ENCODE measurements around the gene RENBP.

RENBP gene

GRCh38 chrX:153929576-153929975, 14.9 kb downstream of the RENBP start:
- Histone ChIP-seq H3K9ac (ENCODE audit: low read depth, low read length, poor library complexity, severe bottlenecking) (peak overlapping the region; percentile 78), H2AFZ (ENCODE audit: low read length) (no peak overlapping the region), H4K20me1 (ENCODE audit: insufficient read depth, low read length, poor library complexity, severe bottlenecking) (no peaks in the 10 kb centered on the region), H3K9me3 (ENCODE audit: insufficient read depth, low read depth, low read length) (no peaks in the 10 kb centered on the region), H3K4me1 (ENCODE audit: insufficient read depth, low read length, poor library complexity, severe bottlenecking) (peaks cover 13% of the 10 kb centered on the region), H3K9me2 (replicated peaks; ENCODE audit: low read depth, low read length) (no peaks in the 10 kb centered on the region), H3K79me2 (ENCODE audit: insufficient read depth, low read length) (peaks cover 59% of the 10 kb centered on the region), H3K4me3 (ENCODE audit: low read length, poor library complexity, severe bottlenecking) (peak overlapping the region; percentile 69), H3F3A (ENCODE audit: low read depth) (peaks cover 7% of the 10 kb centered on the region; the same call in 1 of the 2 replicates), H3K36me3 (ENCODE audit: insufficient read depth, low read length) (no peaks in the 10 kb centered on the region), H3K27me3 (ENCODE audit: insufficient read depth, low read length, poor library complexity, severe bottlenecking) (no peaks in the 10 kb centered on the region), H3K4me2 (ENCODE audit: low read depth, low read length, poor library complexity, severe bottlenecking) (peak overlapping the region; percentile 71)
- TF ChIP-seq EZH2phosphoT487 (IDR thresholded peaks at IDR 0.05; ENCODE audit: borderline replicate concordance) (no peak), CTCF (conservative IDR thresholded peaks at IDR 0.05; ENCODE audit: low read length) (no peak)

GRCh38 chrX:153928846-153929245, 15.6 kb downstream of the RENBP start:
- no peak for TF ChIP-seq CTCF (conservative IDR thresholded peaks at IDR 0.05; ENCODE audit: low read length)
- H3K79me2 ChIP-seq (ENCODE audit: insufficient read depth, low read length): peaks cover 59% of the 10 kb centered on the region
- H2AFZ ChIP-seq (ENCODE audit: low read length): no peak overlapping the region
- no peaks in the 10 kb centered on the region for H4K20me1 ChIP-seq (ENCODE audit: insufficient read depth, low read length, poor library complexity, severe bottlenecking)
- H3K4me3 ChIP-seq (ENCODE audit: low read length, poor library complexity, severe bottlenecking): peak overlapping the region; percentile 69
- H3K9me2 ChIP-seq (replicated peaks; ENCODE audit: low read depth, low read length): no peaks in the 10 kb centered on the region
- no peaks in the 10 kb centered on the region for H3K27me3 ChIP-seq (ENCODE audit: insufficient read depth, low read length, poor library complexity, severe bottlenecking)
- H3K4me1 ChIP-seq (ENCODE audit: insufficient read depth, low read length, poor library complexity, severe bottlenecking): peaks cover 11% of the 10 kb centered on the region
- peak overlapping the region; percentile 71 for H3K4me2 ChIP-seq (ENCODE audit: low read depth, low read length, poor library complexity, severe bottlenecking)
- peaks cover 7% of the 10 kb centered on the region; the same call in 1 of the 2 replicates for H3F3A ChIP-seq (ENCODE audit: low read depth)
- H3K9ac ChIP-seq (ENCODE audit: low read depth, low read length, poor library complexity, severe bottlenecking): peak overlapping the region; percentile 78
- no peaks in the 10 kb centered on the region for H3K36me3 ChIP-seq (ENCODE audit: insufficient read depth, low read length)
- H3K9me3 ChIP-seq (ENCODE audit: insufficient read depth, low read depth, low read length): no peaks in the 10 kb centered on the region

- Histone ChIP-seq H3K4me3 (ENCODE audit: low read length, poor library complexity, severe bottlenecking) (peak overlapping the region; percentile 98), H3K27me3 (ENCODE audit: insufficient read depth, low read length, poor library complexity, severe bottlenecking) (no peaks in the 10 kb centered on the region), H3K79me2 (ENCODE audit: insufficient read depth, low read length) (peaks cover 59% of the 10 kb centered on the region), H2AFZ (ENCODE audit: low read length) (no peak overlapping the region), H3F3A (ENCODE audit: low read depth) (peaks cover 7% of the 10 kb centered on the region; the same call in 1 of the 2 replicates), H3K9me3 (ENCODE audit: insufficient read depth, low read depth, low read length) (no peaks in the 10 kb centered on the region), H3K9ac (ENCODE audit: low read depth, low read length, poor library complexity, severe bottlenecking) (peak overlapping the region; percentile 100), H4K20me1 (ENCODE audit: insufficient read depth, low read length, poor library complexity, severe bottlenecking) (peaks cover 5% of the 10 kb centered on the region), H3K36me3 (ENCODE audit: insufficient read depth, low read length) (no peaks in the 10 kb centered on the region), H3K9me2 (replicated peaks; ENCODE audit: low read depth, low read length) (no peaks in the 10 kb centered on the region), H3K4me1 (ENCODE audit: insufficient read depth, low read length, poor library complexity, severe bottlenecking) (peaks cover 11% of the 10 kb centered on the region), H3K4me2 (ENCODE audit: low read depth, low read length, poor library complexity, severe bottlenecking) (peak overlapping the region; percentile 80)
- TF ChIP-seq CTCF (conservative IDR thresholded peaks at IDR 0.05; ENCODE audit: low read length) (0 out of 2 replicates have a peak, but pooled peaks have one; percentile 13), EZH2phosphoT487 (IDR thresholded peaks at IDR 0.05; ENCODE audit: borderline replicate concordance) (no peak)
These were observed 16.3 kb downstream of the RENBP start for GRCh38 chrX:153927922-153928760.
